Immature natural killer cell (primary cell): ENCODE data around the gene CPM. TPM values are rescaled to one million over a fixed set of nuclear protein-coding genes. Genes with fewer than 3 reads are reported as not detected.

Experiments
- polyA plus RNA-seq, 3 donors: library from polyadenylated mRNA; unstranded; fragments of 300-500 nt; fragmentation: Illumina TruSeq; gene quantifications; one replicate each; pipeline ENCODE4 v1.2.3, GENCODE V29; 2021

CPM gene
- polyA plus RNA-seq, 3 donors from 2014 or later, result 0.06 to 0.69 TPM; not detected in 1

Other genes with a start within 250 kb of the CPM start
- gene NUP107, start 246.2 kb downstream of the CPM start, polyA plus RNA-seq, result 10 to 100 TPM; 24.9 to 48.8 (median 42.3) TPM
- gene SLC35E3, start 187.0 kb downstream of the CPM start, polyA plus RNA-seq, result 10 to 100 TPM in 2 of 3 donors, 1 to 10 TPM in 1; 5.2 to 13.5 (median 12.9) TPM
- gene MDM2, start 125.0 kb downstream of the CPM start, polyA plus RNA-seq, result 10 to 100 TPM; 18.2 to 33.5 (median 19.9) TPM